ENCODE results near the gene STOML1. TPM values are rescaled to one million over a fixed set of nuclear protein-coding genes. Genes with fewer than 3 reads are reported as not detected.
A peak's percentile ranks its signal among the peaks of the same experiment; 100 is the strongest.

STOML1 gene
- total and polyA plus RNA-seq, 2 experiments from 2014 or later, result 8.2 to 15.6 TPM

DNA sequence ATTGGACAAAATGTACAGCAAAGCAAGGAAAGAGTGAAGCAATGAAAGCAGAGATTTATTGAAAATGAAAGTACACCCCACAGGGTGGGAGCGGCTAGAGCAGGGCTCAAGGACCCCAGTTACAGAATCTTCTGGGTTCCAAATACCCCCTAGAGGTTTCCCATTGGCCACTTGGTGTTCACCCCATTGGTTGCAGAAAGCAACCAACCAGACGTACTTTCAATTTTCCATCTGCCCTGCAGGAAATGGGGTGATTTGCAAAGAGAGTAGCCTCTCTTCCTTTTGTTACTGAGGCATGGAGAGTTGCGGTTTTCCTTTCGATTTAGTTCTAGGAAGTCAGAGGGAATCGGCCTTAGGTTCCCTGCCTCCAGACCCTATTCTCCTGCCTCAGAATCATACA, 4.8 kb upstream of the STOML1 start:
- Histone ChIP-seq H3K27ac (no peak overlapping the region), H3K27me3 (no peaks in the 10 kb centered on the region), H3K4me3 (no peak overlapping the region), H3K9me3 (ENCODE audit: low read depth) (no peaks in the 10 kb centered on the region), H3K4me1 (ENCODE audit: low read depth) (peaks cover 6% of the 10 kb centered on the region), H3K36me3 (peaks cover 13% of the 10 kb centered on the region)
- peak in 1 of 2 donors; percentile 61 for DNase-seq (ENCODE audit: low read depth in 1 of 2, low spot score in 1 of 2)
- TF ChIP-seq, protein P1, sequence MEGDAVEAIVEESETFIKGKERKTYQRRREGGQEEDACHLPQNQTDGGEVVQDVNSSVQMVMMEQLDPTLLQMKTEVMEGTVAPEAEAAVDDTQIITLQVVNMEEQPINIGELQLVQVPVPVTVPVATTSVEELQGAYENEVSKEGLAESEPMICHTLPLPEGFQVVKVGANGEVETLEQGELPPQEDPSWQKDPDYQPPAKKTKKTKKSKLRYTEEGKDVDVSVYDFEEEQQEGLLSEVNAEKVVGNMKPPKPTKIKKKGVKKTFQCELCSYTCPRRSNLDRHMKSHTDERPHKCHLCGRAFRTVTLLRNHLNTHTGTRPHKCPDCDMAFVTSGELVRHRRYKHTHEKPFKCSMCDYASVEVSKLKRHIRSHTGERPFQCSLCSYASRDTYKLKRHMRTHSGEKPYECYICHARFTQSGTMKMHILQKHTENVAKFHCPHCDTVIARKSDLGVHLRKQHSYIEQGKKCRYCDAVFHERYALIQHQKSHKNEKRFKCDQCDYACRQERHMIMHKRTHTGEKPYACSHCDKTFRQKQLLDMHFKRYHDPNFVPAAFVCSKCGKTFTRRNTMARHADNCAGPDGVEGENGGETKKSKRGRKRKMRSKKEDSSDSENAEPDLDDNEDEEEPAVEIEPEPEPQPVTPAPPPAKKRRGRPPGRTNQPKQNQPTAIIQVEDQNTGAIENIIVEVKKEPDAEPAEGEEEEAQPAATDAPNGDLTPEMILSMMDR (IDR thresholded peaks at IDR 0.05; ENCODE audit: low read depth, low read length), result no peak

DNA sequence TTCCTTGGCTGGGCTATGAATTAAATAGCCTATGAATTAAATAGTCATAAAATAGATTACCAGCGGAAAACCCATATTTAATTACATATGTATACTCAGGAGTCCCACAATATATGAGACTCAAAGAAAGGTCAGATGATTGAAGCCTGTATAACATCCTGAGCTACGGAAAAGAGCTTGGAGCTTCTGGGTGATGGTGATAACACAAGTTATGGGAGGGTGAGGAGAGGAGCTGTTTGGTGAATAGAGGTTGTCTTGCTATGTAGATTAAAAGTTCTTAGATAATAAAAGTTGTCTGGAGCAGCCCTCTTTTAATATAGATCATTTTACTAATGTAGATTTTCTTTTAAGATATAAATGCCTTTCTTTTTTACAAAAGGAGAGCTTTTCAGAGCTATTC, 4.2 kb upstream of the STOML1 start:
- H3K4me3 ChIP-seq, result no peak overlapping the region

DNA sequence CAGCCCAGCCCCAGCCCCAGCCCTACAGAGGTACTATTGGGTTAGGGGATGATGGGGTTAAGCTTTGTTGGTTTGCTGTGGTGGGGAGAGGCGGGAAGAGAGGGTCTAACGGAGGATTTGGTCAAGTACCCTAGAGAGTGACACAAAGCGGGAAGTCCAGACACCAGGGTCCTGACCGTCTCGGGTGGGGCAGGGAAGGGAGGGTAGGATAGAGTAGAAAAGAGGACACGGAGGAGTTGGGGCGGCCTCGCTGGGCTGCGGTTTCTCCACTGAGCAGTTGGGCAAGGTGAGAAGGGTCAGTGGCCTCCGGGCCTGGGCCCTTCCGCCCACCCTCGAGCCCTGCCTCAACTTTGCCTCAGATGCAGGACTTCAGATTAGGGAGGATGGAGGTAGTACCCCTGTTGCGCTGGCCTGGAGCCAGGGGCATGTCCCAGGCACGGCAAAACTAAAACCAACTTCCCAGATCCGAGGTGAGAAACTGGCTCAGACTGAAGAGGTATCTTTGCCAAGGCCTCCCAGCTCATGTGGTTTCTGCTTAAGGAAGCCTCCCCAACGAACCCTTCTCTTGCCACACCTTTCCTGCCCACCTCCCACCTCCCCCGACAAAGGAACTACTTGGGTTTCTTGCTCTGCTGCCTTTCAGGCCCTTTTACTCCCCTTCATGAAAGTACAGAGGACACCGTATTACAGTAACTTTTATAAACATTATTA, 3.0 kb upstream of the STOML1 start:
- H3K4me3 ChIP-seq, result peak overlapping the region; percentile 79
- H3K9me3 ChIP-seq (ENCODE audit: low read depth), result no peaks in the 10 kb centered on the region
- no peaks in the 10 kb centered on the region for H3K27me3 ChIP-seq
- peak overlapping the region; percentile 59 for H3K27ac ChIP-seq
- TF ChIP-seq, protein P1 (IDR thresholded peaks at IDR 0.05; ENCODE audit: low read depth, low read length), result no peak
- H3K36me3 ChIP-seq, result peaks cover 9% of the 10 kb centered on the region
- H3K4me1 ChIP-seq (ENCODE audit: low read depth), result peaks cover 11% of the 10 kb centered on the region
- peak in 1 of 2 donors; percentile 29 for DNase-seq (ENCODE audit: low read depth in 1 of 2, low spot score in 1 of 2)

More for the DNA sequence above, 4.2 kb upstream of the STOML1 start:
- no peak overlapping the region for H3K27ac ChIP-seq
- TF ChIP-seq, protein P1 (IDR thresholded peaks at IDR 0.05; ENCODE audit: low read depth, low read length), result no peak
- no peaks in the 10 kb centered on the region for H3K9me3 ChIP-seq (ENCODE audit: low read depth)
- peaks cover 10% of the 10 kb centered on the region for H3K4me1 ChIP-seq (ENCODE audit: low read depth)
- peaks cover 13% of the 10 kb centered on the region for H3K36me3 ChIP-seq
- DNase-seq (ENCODE audit: low read depth in 1 of 2, low spot score in 1 of 2), result no peak
- no peaks in the 10 kb centered on the region for H3K27me3 ChIP-seq

DNA sequence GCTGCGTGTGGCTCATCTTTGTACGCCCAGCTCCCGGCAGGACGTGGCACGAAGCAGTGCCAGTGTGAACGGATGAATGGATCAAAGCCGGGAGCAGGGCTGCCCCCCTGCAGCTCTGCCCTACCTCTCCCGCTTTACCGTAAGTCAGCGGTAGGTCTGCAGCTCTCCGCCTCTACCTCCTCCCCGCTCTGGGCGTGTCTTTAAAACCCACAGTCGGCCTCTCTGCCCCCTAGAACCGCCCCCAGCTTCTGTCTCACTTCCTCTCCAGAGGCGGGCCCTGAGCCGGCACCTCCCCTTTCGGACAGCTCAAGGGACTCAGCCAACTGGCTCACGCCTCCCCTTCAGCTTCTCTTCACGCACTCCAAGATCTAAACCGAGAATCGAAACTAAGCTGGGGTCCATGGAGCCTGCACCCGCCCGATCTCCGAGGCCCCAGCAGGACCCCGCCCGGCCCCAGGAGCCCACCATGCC, 2.4 kb upstream of the STOML1 start, which contains the start of gene PML:
Gene PML, plus strand, starts transcription at position 304 of the 471 bp plus-strand sequence. Its CDS starts 97 bp downstream, at position 401.
- H3K27ac ChIP-seq, result peak within 1 kb of the TSS; percentile 59

DNA sequence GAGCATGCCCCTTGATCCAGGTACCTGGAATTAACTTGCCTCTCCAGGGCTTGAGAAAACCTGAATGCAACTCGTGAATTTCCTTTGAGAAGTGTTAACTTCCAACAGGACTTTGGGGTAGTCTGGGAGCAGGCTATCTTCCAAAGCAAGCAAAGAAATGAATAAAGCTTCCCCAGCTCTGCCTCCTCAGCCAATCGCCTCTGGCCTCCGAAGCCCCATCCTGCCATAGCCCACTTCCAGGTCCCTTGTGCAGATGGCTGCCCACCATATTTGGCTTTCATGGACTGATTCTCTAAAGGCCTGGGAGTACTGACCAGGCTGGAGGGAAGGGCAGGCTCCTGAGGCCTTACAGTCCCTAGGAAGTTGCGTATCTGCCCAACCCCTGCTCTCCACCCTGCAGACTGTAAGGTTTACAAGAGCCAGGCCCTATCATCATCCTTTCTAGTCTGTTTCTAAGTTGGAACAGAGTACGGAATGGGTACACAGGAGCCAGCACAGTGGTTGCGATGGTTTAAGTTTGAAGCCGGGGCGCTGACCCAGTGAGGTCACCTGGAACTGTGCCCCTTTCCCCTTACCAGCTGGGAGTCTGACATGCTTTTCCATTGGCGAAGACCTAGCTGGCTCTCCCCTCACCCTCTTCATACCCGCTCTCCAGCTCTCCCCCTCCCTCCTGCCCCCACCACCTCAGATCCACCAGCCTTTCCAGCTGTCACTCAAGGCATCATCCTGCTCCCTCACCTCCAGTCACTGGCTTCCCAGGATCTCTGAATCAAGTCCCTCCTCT, 1.3 kb upstream of the STOML1 start:
- H3K9me3 ChIP-seq (ENCODE audit: low read depth), result no peaks in the 10 kb centered on the region
- H3K27me3 ChIP-seq, result no peaks in the 10 kb centered on the region
- H3K36me3 ChIP-seq, result peaks cover 4% of the 10 kb centered on the region
- DNase-seq (ENCODE audit: low read depth in 1 of 2, low spot score in 1 of 2), result no peak
- no peak overlapping the region for H3K27ac ChIP-seq
- peaks cover 11% of the 10 kb centered on the region for H3K4me1 ChIP-seq (ENCODE audit: low read depth)
- TF ChIP-seq, protein P1 (IDR thresholded peaks at IDR 0.05; ENCODE audit: low read depth, low read length), result no peak
- H3K4me3 ChIP-seq, result no peak overlapping the region

More for the DNA sequence above, 2.4 kb upstream of the STOML1 start, which contains the start of gene PML:
- TF ChIP-seq, protein P1 (IDR thresholded peaks at IDR 0.05; ENCODE audit: low read depth, low read length), result no peak
- peaks cover 11% of the 10 kb centered on the region for H3K4me1 ChIP-seq (ENCODE audit: low read depth)
- H3K4me3 ChIP-seq, result peak within 1 kb of the TSS; percentile 79
- no peaks in the 10 kb centered on the region for H3K9me3 ChIP-seq (ENCODE audit: low read depth)
- H3K36me3 ChIP-seq, result peaks cover 8% of the 10 kb centered on the region
- no peaks in the 10 kb centered on the region for H3K27me3 ChIP-seq
- peak; percentile 96 for DNase-seq (ENCODE audit: low read depth in 1 of 2, low spot score in 1 of 2)

All from cardiac muscle cell (in vitro differentiated cells and primary cell).